WI38 (cell line): ENCODE results near the gene JADE1.

Experiments used
- H3K4me3 ChIP-seq: 2 replicates; pipeline ENCODE4 v1.5.1; 2011; ENCODE audit warnings: low read depth, mild to moderate bottlenecking, control low read depth, low read length
- CTCF ChIP-seq: IDR thresholded peaks from 2 replicates; pipeline ENCODE4 v1.5.1; 2012; ENCODE audit warnings: low read depth, mild to moderate bottlenecking, control low read depth, low read length

Gene JADE1

GRCh38 chr4:128796934-128797333, 12.6 kb upstream of the JADE1 start:
- TF ChIP-seq CTCF: no peak
- no peak overlapping the region for H3K4me3 ChIP-seq

- H3K4me3 ChIP-seq: no peak overlapping the region
- no peak for TF ChIP-seq CTCF
Measured at GRCh38 chr4:128800284-128800683, 9.2 kb upstream of the JADE1 start.

- TF ChIP-seq CTCF: no peak
- no peak overlapping the region for H3K4me3 ChIP-seq
Measured at GRCh38 chr4:128800701-128801284, 8.7 kb upstream of the JADE1 start.

- no peak for TF ChIP-seq CTCF
- H3K4me3 ChIP-seq: no peak overlapping the region
Measured at GRCh38 chr4:128802680-128803628, 6.5 kb upstream of the JADE1 start.

GRCh38 chr4:128803783-128804182, 5.7 kb upstream of the JADE1 start:
- no peak overlapping the region for H3K4me3 ChIP-seq

GRCh38 chr4:128810331-128810870, 901 bp downstream of the JADE1 start:
- H3K4me3 ChIP-seq: peak overlapping the region; percentile 83
- TF ChIP-seq CTCF: no peak

More at GRCh38 chr4:128803783-128804182, 5.7 kb upstream of the JADE1 start:
- no peak for TF ChIP-seq CTCF
